Measurements from ENCODE around the gene TUBB2B.
A peak's percentile ranks its signal among the peaks of the same experiment; 100 is the strongest.

Gene TUBB2B

DNA sequence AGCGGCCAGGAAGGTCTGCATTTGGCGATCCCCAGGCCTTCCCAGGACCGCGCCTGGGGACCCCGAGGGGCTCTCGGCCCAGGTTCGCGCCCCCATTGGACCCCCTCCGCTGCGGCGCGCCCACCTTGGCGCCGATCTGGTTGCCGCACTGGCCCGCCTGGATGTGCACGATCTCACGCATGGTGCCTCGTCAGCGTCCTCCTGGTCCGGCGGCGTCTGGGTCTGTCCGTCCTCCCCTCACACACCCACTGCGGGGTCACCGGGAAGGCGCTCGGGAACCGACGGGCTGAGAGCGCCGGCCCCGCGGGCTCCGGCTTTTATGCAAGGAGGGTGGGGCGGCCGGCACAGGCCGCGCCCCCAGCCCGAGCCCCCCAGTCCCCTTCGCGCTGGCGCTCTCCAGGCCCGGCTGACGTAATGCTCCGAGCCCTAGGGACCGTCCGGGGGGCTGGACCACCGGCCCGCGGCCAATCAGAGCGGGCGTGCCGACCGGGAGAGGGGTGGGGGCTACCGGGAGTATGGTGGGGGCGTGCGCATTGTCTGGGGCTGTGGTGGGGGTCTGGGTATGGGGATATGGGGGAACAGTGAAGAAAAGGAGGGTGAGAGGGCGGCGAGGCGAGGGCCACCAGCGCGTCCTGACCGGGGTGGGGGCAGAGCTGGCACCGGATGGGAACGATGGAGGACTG, at the start of gene TUBB2B:
TUBB2B (minus strand) TSS at position 291 of the 683 bp plus-strand sequence; CDS start at position 181, 110 bp downstream.
- DNase-seq (ENCODE audit: low spot score), result peak; percentile 75

DNA sequence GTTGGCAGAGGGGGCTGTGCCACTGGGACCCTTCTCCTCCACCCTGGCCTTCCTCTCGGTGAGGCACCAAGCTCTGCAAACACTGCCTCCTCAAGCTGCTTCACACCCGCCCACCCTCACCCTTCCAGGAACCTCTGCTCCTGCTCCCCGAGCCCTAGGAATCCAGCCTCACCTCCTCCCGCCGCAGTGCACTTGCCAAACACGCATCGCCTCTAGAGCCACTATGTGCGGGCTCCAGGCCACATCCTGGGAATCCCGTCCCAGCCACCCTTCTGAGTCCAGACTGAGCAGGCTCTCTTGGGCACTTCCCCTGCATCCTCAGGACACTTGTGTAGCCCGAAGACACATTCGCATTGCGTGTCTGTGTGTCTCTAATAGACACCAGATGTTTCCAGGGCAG, 49.8 kb upstream of the TUBB2B start:
- no peak for DNase-seq (ENCODE audit: low spot score)

DNA sequence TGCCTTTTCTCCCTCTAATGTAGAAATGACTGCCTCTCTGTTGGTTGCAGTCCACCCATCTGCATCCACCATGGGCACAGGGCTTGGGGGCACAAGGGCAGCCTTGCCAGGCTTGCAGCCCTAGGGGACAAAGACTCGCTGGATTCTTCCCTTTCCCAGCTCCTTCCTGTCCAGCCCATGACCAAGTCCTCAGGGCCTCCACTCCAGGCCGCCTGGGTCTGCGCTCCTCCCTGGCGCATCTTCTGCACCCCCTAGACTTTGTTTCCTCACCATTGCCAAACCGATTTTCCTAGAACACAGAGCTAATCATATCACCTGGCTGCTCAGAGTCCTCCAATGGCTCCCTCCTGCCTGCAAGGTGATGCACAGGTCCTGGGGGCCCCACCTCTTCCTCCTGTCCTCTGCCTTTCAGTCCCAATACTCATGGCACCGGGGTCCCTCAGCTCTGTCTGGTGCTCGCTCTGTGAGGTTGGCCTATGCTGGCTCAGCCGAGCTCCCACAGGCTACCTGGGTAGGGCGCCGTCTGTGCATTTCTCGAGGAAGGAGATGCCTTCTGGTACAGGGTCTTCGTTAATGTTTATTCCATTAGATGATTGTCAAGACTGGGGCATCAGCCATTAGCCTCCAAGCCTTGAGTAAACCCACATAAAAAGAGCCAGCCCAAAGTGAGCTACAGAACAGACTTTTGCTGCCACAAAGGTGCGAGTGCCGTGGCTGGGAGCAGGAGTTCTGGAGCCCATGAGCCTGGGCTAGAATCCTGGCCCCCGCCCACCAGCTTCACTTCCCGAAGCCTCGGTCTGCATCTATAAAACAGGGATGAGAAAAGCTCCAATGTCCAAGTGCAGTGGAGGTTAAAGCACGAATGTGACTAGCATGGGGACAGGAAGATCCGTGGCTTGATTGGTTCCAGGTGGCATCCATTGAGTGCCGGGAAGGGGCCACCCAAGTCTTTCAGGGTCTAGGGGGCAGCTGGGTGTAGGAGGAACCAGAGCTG, 49.0 kb upstream of the TUBB2B start:
- no peak for DNase-seq (ENCODE audit: low spot score)

DNA sequence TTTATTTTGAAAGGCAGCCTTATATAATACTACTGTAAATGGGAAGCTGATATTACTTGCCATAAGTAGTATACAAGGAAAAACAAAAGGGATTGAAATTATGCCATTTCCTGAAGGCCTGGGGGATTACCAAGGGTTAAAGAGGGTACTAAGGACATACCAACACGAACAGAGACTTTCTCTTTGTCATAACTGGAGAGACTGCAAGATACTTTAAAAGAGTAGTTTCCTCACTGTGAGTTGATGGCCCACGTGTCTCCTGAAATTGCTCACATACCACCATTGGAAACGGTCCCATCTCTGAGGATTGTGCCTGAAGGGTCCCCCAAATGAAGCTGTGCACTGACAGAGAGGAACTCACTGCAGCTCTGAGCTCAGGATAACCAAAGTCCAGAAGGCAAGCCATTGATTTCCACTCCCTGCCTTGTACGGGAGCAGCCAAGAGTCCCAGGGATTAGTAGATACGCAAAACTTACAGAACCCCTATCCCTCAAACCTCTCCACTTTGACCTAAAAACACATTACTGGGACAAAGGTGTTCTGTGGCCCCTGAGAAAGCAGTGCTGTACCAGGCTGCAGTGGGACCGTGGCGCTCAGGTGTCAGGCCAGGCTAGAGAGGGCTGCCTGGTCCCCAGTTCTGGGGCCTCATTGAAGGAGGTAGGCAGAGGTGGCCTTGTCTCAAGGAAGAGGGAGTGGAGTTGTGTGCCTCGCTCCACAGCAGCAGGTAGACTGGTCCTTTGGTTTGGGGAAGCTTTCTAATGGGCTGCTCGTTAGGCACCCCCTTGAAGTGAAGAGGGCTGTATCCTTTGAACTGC, 46.5 kb upstream of the TUBB2B start:
- no peak for DNase-seq (ENCODE audit: low spot score)

DNA sequence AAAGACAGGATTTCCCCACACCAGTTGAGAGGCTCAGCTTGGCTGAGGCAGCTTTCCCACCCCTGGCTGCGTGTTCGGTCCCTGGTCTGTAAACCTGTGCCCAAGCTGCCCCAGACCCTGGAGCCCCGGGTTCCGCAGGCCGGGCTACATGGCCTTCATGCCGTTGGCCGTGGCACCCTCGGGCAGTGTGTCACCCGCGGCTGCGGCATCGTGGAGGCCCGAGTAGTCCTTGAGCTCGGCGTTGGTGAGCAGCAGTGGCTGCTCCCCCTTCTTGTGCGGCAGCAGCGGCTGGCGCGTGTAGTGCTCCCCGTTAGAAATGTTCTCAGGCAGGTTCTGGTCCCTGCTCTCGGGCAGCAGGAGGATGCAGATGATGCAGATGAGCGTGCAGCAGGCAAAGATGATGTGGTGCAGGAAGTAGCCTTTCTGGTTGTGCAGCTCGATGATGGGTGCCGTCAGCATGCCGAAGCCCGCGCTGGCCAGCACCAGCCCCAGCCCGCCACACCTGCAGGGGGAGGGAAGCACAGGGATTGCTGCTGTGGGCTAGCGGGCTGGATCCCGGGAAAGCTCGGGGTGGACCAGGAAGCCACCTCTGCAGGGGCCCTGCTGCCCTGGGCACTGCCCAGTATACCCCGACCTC, 45.6 kb upstream of the TUBB2B start:
- no peak for DNase-seq (ENCODE audit: low spot score)

DNA sequence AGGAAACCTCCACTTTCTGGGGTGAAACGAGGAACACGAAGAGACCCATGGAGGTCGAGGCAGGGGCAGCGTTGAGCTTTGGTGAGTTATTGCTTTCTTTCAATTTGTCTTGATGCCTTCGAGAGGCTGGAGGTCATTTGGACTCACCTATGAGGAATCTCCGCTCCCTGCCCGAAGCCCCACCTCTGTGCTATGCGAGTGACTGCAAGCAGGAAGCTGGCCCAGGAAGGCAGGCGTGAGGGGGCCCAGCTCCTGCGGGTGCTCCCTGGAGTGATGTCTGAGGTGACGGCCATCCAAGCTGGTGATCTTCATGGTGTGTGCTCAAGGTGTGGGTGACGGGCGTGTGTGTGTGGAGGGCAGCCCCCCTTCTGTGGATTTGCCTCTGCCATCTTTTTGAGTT, 44.3 kb upstream of the TUBB2B start:
- no peak for DNase-seq (ENCODE audit: low spot score)

DNA sequence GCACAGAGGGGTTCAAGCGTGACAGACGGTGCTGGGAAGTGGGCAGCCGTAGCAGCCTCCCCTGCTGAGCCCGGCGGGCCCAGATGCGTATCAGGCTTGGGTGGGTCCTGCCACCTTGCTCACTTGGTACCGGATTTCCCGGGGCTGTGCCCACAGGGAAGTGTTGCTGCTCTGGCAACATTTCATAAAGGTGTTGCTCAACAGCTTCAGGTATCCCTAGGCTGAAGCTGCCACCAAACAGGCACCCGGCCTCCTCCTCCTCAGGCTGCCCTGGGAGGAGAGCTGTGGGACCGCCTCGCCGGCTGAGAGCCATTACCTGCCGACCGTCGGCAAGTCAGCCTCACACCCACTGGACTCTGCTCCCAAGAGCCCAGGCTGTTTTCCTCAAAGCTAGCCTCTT, 42.8 kb upstream of the TUBB2B start:
- no peak for DNase-seq (ENCODE audit: low spot score)

DNA sequence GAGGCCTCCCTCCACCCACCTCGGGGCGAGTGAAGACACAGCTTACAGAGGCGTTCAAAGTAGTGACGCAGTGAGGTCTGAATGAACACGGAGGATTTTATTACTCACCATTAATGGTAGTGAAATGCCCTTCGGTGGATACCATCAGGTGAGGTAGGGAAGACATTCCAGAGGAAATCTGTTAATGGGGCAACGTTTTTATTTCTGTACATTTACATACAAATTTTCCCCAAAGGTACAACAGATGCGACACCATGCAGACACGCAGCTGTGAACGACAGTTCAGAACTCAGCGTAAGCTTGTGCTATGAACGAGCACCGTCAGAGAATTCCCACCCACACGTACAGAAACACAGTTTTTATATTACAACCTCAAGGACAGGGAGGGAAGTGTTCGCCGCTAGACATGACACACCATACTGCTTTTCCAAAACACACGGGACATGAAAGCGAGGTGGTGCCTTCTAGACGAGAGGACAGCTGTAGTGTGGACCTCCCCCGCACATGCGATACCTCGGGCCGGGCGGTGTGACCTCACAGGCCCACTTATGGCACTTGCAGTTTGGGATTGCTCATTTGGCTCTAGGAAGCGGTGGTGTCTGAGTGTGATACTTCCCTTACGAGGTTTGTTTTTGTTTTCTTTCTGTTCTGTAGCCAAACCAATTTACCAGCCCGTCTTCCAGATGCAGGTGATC, 42.0 kb upstream of the TUBB2B start:
- DNase-seq (ENCODE audit: low spot score), result no peak

DNA sequence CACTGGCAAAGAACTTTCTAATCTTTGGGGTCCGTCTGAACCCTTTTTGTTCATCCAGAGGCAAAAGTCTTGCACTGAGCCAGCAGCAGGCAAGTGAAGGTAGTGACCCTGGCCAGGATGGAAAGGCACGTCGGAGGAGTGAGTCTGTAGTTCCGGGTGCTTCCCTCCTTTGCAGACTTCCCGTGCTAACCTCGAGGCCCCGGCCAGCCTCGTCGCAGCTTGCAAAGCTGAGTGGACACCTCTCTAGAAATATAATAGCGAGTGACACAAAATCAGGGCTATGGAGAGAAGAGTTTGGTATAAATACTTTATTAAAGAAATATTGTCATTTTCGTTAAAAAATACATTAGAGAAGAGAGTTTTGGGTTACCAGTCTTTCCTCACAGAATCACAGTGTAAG, 41.2 kb upstream of the TUBB2B start:
- DNase-seq (ENCODE audit: low spot score), result no peak

DNA sequence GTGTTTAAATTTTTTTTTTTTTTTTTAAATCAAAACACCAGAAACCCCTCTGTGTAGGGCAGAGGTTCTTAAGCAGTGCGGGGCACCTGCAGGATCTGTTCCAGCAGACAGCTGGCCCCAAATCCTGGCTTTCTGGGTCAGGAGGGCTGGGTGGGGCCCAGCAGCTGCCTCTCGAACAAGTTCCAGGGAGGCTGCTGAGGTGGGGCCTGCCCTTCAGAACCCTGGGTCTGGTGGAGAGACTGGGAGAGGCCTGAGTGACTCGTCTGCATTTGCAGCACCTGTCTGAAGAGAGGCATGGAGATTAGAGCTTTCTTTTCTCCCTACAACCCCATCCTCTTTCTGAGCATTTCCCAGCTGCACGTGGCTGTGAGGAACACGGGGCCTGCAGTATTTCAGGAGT, 39.7 kb upstream of the TUBB2B start:
- no peak for DNase-seq (ENCODE audit: low spot score)

DNA sequence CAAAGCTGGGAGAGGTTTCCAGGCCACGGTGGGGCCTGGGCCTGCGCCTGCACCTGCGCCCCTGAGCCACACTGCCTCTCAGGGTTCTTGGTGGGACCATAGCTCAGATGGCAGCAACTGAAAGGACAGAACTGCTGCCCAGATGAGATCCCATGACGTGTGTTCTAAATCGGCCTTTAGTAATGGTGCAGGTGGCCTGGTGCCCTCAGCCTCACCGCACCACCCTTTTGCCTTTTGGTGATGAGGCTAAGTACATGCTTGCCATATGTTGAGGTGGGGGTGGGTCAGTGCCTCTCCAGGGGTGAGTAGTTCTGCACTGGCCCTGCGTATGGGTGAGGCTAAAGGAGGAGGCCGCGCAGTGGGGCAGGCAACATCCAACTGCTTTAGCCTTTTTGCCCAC, 38.7 kb upstream of the TUBB2B start:
- no peak for DNase-seq (ENCODE audit: low spot score)

DNA sequence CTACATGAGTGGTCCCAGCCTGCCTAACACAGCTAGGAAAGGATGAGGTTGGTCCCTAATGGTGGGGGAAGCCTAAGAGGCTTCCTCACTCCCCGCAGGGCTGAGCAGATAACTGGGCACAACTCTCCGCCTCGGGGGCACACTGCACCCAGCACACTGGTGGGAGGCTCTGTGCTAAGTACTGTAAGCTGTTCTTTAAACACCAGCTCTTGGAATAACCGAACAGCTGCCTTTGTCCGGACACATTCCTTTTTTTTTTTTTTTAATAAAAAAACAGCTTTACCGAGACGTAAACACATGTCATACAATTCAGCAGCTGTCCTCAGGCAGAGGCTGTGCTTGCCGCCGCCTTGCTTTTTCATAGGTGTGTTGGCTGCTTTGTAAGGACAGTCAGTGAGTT, 38.2 kb upstream of the TUBB2B start:
- DNase-seq (ENCODE audit: low spot score), result no peak

DNA sequence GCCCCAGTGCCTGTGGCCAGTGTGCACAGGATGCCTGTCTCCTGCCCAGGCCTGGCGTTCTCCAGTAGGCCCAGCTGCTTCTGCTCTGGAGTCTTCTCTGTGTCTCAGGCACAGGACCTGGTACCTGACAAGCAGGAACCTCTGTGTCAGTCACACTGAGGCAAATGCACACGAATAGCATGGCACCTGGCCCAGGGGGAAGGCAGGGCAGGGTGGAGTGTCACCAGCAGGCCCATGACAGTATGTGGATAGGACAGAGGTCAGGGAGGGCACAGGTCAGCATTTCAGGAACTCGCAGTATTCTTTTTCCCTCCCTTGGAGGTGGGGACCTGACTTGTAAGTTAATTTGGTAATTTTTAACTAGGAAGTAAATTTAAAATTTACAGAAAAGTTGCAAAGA, 36.9 kb upstream of the TUBB2B start:
- no peak for DNase-seq (ENCODE audit: low spot score)

DNA sequence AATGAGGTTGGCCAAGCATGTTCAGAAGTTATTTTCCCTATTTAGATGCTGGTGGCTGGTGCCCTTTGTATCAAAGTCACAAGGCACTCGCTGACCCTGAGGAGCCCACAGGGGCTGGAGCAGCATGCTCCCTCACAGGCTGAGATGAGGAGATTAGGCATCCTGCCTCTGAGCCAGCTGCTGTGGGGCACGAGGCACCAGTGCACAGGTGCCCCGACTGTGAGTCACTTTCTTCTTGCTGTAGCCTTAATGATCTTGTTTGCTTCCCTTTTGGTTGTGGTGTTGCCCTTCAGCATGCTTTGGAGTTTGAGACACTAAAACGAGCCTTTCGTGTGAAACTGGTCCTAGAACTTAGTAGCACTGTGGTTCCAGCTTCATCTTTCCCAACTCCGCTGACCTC, 35.6 kb upstream of the TUBB2B start:
- no peak for DNase-seq (ENCODE audit: low spot score)

DNA sequence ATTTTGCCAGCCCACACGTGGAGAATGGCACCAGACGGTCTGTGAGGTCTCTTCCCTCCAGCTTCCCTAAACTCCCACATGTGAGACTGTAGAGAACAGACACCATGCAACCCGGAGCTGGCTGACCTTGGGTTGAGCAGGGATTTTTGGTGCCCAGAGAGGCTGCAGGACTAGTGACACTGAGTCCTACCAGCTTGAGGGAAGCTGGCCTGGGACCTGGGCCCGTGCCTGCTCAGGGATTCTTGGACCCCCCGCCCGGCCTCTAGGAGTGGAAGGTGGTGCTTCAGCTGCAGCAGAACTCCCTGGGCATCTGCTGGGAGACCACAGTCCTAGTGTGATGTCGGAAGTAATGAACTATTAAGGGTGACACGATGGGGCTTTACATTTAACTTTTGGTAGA, 34.5 kb upstream of the TUBB2B start:
- DNase-seq (ENCODE audit: low spot score), result no peak

DNA sequence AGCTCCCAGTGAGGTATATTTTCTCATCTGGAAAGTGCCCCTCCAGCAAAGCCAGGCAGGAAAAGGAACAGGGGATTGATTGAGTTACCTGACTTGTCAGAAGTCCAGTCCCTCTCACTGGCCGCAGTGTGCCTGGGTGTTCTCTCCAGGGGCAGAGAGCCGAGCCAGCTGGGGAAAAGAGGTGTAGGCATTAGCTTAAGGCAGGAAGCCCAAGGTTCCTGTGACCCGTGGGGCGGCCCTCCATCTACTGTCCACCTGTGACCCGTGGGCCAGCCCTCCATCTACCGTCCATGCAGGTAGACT, 34.0 kb upstream of the TUBB2B start:
- no peak for DNase-seq (ENCODE audit: low spot score)

DNA sequence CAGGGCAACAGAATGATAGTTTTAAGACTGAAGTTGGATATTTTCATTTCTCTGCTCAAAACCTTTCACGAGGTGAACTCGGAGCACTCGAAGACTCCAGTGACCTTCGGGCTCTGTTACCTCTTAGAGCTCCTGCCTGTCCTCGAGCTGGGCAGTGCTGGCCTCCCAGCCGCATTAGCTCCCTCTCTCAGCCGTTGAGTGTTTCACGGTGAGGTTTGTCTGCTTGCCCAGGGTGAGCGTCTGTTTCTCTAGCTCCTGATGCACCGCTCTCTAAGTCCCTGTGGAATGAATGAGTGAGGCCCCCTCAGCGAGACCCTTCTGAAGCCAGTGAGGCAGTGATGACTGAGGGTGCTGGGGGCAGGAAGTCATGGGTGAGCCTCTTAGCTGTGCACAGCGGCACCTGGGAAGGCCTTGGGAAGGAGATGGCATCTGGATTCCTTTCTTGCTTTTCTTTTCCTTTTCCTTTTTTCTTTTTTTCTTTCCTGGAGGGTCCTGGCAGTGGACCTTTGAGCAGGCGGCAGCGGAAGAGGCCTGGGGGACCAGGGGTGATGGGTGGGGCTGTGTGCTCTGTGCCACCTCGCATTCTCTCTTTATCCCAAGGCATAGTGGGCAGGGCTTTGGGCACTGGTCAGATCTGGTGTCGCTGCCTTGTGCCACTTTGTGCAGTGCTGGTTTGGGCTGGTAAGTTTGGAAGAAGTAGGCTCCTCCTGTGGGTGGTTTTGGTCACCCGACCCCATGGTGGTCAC, 33.5 kb upstream of the TUBB2B start:
- DNase-seq (ENCODE audit: low spot score), result no peak

DNA sequence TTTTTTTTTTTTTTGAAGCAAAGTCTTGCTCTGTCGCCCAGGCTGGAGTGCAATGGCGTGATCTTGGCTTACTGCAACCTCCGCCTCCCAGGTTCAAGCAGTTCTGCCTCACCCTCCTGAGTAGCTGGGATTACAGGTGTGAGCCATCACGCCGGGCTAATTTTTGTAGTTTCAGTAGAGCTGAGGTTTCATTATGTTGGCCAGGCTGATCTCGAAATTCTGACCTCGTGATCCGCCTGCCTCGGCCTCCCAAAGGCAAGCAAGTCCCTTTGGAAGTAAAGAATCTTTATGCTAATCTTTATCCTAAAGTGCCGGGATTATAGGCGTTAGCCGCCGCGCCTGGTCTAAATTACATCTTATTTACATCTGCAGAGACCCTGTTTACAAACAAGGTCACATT, 32.8 kb upstream of the TUBB2B start:
- DNase-seq (ENCODE audit: low spot score), result no peak

DNA sequence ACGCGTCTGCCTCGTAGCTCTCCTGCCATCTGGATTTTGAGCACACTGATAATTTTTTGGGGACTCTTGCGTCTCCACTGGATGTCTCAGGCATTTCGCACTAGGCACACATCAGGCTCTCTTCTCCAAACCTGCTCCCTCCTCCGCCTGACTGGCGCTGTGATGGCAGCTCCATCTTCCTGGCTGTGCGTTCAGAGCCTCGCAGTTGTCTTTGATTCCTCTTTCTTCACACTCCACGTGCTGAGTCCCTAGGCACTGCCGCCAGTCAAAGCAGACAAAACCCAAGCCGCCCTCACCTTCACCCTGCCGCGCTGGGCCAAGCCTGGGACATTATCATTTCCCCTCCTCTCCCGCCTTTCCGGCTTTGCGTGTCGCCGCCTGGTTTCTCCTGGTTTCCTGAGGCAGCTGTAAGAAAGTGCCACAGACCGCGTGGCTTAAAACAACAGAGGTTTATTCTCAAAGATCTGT, 32.1 kb upstream of the TUBB2B start:
- peak; percentile 32 for DNase-seq (ENCODE audit: low spot score)

DNA sequence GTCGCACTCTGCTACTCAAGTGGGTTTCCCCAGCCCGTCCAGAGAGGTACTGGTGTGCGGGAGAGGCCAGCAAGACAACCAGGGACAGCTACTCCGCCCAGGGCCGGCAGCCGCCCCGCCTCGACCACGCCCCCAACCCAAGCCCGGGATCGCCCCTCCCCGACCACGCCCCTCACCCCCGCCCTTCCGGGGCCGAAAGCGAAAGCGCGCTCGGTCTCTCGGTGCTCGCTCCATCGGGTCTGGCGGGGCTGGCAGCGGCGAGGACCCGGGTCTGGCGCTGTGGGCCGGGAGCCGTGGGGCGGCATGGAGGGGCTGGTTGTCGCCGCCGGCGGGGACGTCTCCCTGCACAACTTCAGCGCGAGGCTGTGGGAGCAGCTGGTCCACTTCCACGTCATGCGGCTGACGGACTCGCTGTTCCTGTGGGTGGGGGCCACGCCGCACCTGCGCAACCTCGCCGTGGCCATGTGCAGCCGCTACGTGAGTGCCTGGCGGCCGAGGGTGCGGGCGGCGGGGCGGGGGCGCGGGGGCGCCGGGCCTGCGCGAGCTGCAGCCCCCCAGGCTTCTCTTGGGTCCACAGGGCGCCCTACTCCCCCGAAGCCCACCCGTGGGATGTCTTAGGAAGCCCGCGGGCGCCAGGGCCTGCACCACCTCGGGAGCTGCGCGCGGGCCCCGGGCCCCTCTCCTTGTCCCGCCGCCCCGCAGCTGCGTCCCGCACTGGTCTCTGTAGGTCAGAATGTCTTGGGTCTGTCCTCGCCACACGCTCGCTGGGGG, 31.5 kb upstream of the TUBB2B start, which contains the start of gene PSMG4:
PSMG4 (plus strand) TSS at position 228 of the 771 bp plus-strand sequence; CDS start at position 304, 76 bp downstream.
- peak; percentile 91 for DNase-seq (ENCODE audit: low spot score)

All from HuH-7 (cell line).